Measurements from ENCODE around the gene ARMC8. TPM values are rescaled to one million over a fixed set of nuclear protein-coding genes. Genes with fewer than 3 reads are reported as not detected.
"Not testable (repeated sequence)": the region's sequence is repeated elsewhere in the genome, so short reads cannot be mapped to it uniquely, and the experiment has no call there.

The ARMC8 gene
- polyA plus RNA-seq (2013, experiment 1 of 4), result 39.9 TPM
- polyA plus RNA-seq (2013, experiment 2 of 4), result 51.1 TPM
- polyA plus RNA-seq (2013, experiment 3 of 4), result 41.3 TPM
- polyA plus RNA-seq (2013, experiment 4 of 4), result 51.0 TPM

- Histone ChIP-seq H3K27me3 (ENCODE audit: control insufficient read depth, insufficient read depth, low read length, poor library complexity, severe bottlenecking) (peaks cover 24% of the 10 kb centered on the region), H3K4me3 (ENCODE audit: insufficient read depth, low read depth, low read length) (peak within 1 kb of the TSS; percentile 82), H3K27ac (ENCODE audit: insufficient read depth, low read depth, low read length, poor library complexity, severe bottlenecking) (peak within 1 kb of the TSS; percentile 85), H3K36me3 (ENCODE audit: control insufficient read depth, insufficient read depth, low read length) (peaks cover 7% of the 10 kb centered on the region), H3K9me3 (ENCODE audit: control insufficient read depth, low read length) (no peaks in the 10 kb centered on the region), H3K4me1 (ENCODE audit: control insufficient read depth, insufficient read depth, low read length) (peaks cover 6% of the 10 kb centered on the region)
- 0% methylated on average over 59 of the region's 59 CpGs for WGBS, 2 experiments
Measured at GRCh38 chr3:138187296-138188012, at the start of gene ARMC8. ARMC8 (plus strand) TSS chr3:138187301; CDS start chr3:138187555, 254 bp downstream.

GRCh38 chr3:138137861-138138260 is 49.2 kb upstream of the ARMC8 start:
- 85 to 91% methylated on average over 2 of the region's 2 CpGs for WGBS, 2 experiments
- Histone ChIP-seq H3K4me3 (ENCODE audit: insufficient read depth, low read depth, low read length) (no peak overlapping the region), H3K36me3 (ENCODE audit: control insufficient read depth, insufficient read depth, low read length) (no peaks in the 10 kb centered on the region), H3K27me3 (ENCODE audit: control insufficient read depth, insufficient read depth, low read length, poor library complexity, severe bottlenecking) (no peaks in the 10 kb centered on the region), H3K27ac (ENCODE audit: insufficient read depth, low read depth, low read length, poor library complexity, severe bottlenecking) (no peak overlapping the region), H3K9me3 (ENCODE audit: control insufficient read depth, low read length) (no peaks in the 10 kb centered on the region), H3K4me1 (ENCODE audit: control insufficient read depth, insufficient read depth, low read length) (no peaks in the 10 kb centered on the region)

GRCh38 chr3:138139691-138140090 is 47.4 kb upstream of the ARMC8 start:
- H3K4me3 ChIP-seq (ENCODE audit: insufficient read depth, low read depth, low read length), result no peak overlapping the region
- no peak overlapping the region for H3K27ac ChIP-seq (ENCODE audit: insufficient read depth, low read depth, low read length, poor library complexity, severe bottlenecking)
- H3K4me1 ChIP-seq (ENCODE audit: control insufficient read depth, insufficient read depth, low read length), result no peaks in the 10 kb centered on the region
- no peaks in the 10 kb centered on the region for H3K27me3 ChIP-seq (ENCODE audit: control insufficient read depth, insufficient read depth, low read length, poor library complexity, severe bottlenecking)
- WGBS, 2 experiments, result 94 to 100% methylated on average over 1 of the region's 2 CpGs
- no peaks in the 10 kb centered on the region for H3K36me3 ChIP-seq (ENCODE audit: control insufficient read depth, insufficient read depth, low read length)
- no peaks in the 10 kb centered on the region for H3K9me3 ChIP-seq (ENCODE audit: control insufficient read depth, low read length)

DNA sequence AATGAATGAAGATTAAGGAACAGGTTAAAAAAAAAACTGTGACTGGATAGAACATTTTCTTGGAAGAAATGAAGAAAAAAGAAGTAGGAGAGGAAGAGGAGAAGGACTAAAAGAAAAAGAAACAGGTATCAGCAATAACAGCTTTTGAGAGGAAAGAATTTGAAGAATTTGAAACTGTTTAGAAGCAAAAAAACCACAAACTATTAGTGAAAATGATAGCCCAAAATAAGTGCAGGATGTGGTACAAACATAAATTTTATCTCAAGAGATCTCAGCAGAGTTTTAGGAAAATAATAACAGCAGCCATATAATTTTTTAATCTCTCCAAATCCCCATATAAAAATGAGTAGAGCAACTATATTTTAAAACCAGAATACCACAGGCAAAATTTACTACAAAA is 46.2 kb upstream of the ARMC8 start:
- no peaks in the 10 kb centered on the region for H3K27me3 ChIP-seq (ENCODE audit: control insufficient read depth, insufficient read depth, low read length, poor library complexity, severe bottlenecking)
- no peaks in the 10 kb centered on the region for H3K36me3 ChIP-seq (ENCODE audit: control insufficient read depth, insufficient read depth, low read length)
- no peaks in the 10 kb centered on the region for H3K9me3 ChIP-seq (ENCODE audit: control insufficient read depth, low read length)
- no peaks in the 10 kb centered on the region for H3K4me1 ChIP-seq (ENCODE audit: control insufficient read depth, insufficient read depth, low read length)
- H3K27ac ChIP-seq (ENCODE audit: insufficient read depth, low read depth, low read length, poor library complexity, severe bottlenecking), result no peak overlapping the region
- H3K4me3 ChIP-seq (ENCODE audit: insufficient read depth, low read depth, low read length), result no peak overlapping the region

GRCh38 chr3:138142181-138142580 is 44.9 kb upstream of the ARMC8 start:
- not testable (repeated sequence) for H3K4me3 ChIP-seq (ENCODE audit: insufficient read depth, low read depth, low read length); H3K9me3 ChIP-seq (ENCODE audit: control insufficient read depth, low read length); H3K4me1 ChIP-seq (ENCODE audit: control insufficient read depth, insufficient read depth, low read length); H3K36me3 ChIP-seq (ENCODE audit: control insufficient read depth, insufficient read depth, low read length); H3K27ac ChIP-seq (ENCODE audit: insufficient read depth, low read depth, low read length, poor library complexity, severe bottlenecking); H3K27me3 ChIP-seq (ENCODE audit: control insufficient read depth, insufficient read depth, low read length, poor library complexity, severe bottlenecking)
- WGBS, 2 experiments, result 82 to 90% methylated on average over 3 of the region's 3 CpGs

DNA sequence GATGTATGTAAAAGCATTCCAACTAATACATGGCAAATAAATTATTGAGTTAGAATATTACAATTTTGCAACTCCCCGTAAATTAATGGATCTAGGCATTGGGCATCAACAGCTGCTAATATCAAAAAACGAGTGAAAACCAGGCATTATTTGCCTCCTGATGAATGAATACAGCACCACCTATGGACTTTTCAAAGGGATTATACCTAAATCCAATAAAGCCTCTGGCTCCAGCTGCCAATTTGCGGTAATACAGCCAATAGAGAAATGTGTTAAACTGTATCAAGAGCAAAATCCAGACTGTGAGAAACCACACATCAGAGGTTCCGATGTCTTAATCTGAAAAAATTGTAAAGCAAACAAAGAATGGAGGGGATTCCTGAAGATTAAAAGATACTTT is 38.6 kb upstream of the ARMC8 start:
- Histone ChIP-seq H3K4me3 (ENCODE audit: insufficient read depth, low read depth, low read length) (no peak overlapping the region), H3K4me1 (ENCODE audit: control insufficient read depth, insufficient read depth, low read length) (no peaks in the 10 kb centered on the region), H3K36me3 (ENCODE audit: control insufficient read depth, insufficient read depth, low read length) (no peaks in the 10 kb centered on the region), H3K9me3 (ENCODE audit: control insufficient read depth, low read length) (no peaks in the 10 kb centered on the region), H3K27ac (ENCODE audit: insufficient read depth, low read depth, low read length, poor library complexity, severe bottlenecking) (no peak overlapping the region), H3K27me3 (ENCODE audit: control insufficient read depth, insufficient read depth, low read length, poor library complexity, severe bottlenecking) (no peaks in the 10 kb centered on the region)
- WGBS, 2 experiments, result 84 to 91% methylated on average over 4 of the region's 4 CpGs

DNA sequence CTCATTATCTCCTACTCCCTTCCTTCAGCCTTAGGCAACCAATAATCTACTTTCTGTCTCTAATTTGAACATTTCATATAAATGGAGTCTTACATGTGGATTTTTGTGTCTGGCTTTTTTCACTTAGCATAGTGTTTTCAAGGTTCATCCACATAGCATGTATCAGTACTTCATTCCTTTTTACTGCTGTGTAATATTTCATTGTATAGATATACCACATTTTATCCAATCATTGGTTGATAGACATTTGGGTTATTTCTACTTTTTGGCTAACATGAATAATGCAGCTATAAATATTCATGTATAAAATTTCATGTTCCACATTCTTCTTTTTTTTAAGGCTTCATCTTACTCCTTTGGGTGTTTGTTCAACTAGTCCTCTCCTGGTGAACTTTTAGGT is 32.6 kb upstream of the ARMC8 start:
- Histone ChIP-seq H3K9me3 (ENCODE audit: control insufficient read depth, low read length) (no peaks in the 10 kb centered on the region), H3K36me3 (ENCODE audit: control insufficient read depth, insufficient read depth, low read length) (no peaks in the 10 kb centered on the region), H3K27ac (ENCODE audit: insufficient read depth, low read depth, low read length, poor library complexity, severe bottlenecking) (no peak overlapping the region), H3K27me3 (ENCODE audit: control insufficient read depth, insufficient read depth, low read length, poor library complexity, severe bottlenecking) (no peaks in the 10 kb centered on the region), H3K4me3 (ENCODE audit: insufficient read depth, low read depth, low read length) (no peak overlapping the region), H3K4me1 (ENCODE audit: control insufficient read depth, insufficient read depth, low read length) (no peaks in the 10 kb centered on the region)

DNA sequence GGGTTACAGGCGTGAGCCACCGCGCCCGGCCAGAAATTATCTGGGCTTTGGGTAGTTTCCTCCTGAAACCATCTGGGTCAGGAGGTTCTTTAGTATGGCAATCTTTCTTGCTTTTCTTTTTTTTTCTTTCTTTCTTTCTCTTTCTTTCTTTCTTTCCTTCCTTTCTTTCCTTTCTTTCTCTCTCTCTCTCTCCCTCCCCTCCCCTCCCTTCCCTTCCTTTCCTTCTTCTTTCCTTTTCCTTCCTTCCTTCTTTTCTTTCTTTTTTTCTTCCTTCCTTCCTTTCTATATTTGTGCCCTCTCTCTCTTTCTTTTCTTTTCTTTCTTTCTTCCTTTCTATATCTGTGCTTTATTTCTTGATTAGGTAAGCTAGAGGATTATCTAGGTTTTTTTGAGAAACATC is 29.4 kb upstream of the ARMC8 start:
- no peaks in the 10 kb centered on the region for H3K27me3 ChIP-seq (ENCODE audit: control insufficient read depth, insufficient read depth, low read length, poor library complexity, severe bottlenecking)
- no peak overlapping the region for H3K27ac ChIP-seq (ENCODE audit: insufficient read depth, low read depth, low read length, poor library complexity, severe bottlenecking)
- peaks cover 7% of the 10 kb centered on the region for H3K36me3 ChIP-seq (ENCODE audit: control insufficient read depth, insufficient read depth, low read length)
- no peaks in the 10 kb centered on the region for H3K9me3 ChIP-seq (ENCODE audit: control insufficient read depth, low read length)
- 85 to 91% methylated on average over 4 of the region's 4 CpGs for whole genome bisulfite sequencing, 2 experiments
- no peaks in the 10 kb centered on the region for H3K4me1 ChIP-seq (ENCODE audit: control insufficient read depth, insufficient read depth, low read length)
- H3K4me3 ChIP-seq (ENCODE audit: insufficient read depth, low read depth, low read length), result no peak overlapping the region

- H3K27ac ChIP-seq (ENCODE audit: insufficient read depth, low read depth, low read length, poor library complexity, severe bottlenecking), result no peak overlapping the region
- H3K27me3 ChIP-seq (ENCODE audit: control insufficient read depth, insufficient read depth, low read length, poor library complexity, severe bottlenecking), result no peaks in the 10 kb centered on the region
- WGBS, 2 experiments, result 99% methylated on average over 2 of the region's 2 CpGs
- H3K4me1 ChIP-seq (ENCODE audit: control insufficient read depth, insufficient read depth, low read length), result no peaks in the 10 kb centered on the region
- no peak overlapping the region for H3K4me3 ChIP-seq (ENCODE audit: insufficient read depth, low read depth, low read length)
- H3K9me3 ChIP-seq (ENCODE audit: control insufficient read depth, low read length), result no peaks in the 10 kb centered on the region
- peaks cover 32% of the 10 kb centered on the region for H3K36me3 ChIP-seq (ENCODE audit: control insufficient read depth, insufficient read depth, low read length)
Measured at GRCh38 chr3:138165061-138165460, 22.0 kb upstream of the ARMC8 start.

GRCh38 chr3:138172625-138173024 is 14.5 kb upstream of the ARMC8 start:
- H3K27ac ChIP-seq (ENCODE audit: insufficient read depth, low read depth, low read length, poor library complexity, severe bottlenecking), result no peak overlapping the region
- no peaks in the 10 kb centered on the region for H3K4me1 ChIP-seq (ENCODE audit: control insufficient read depth, insufficient read depth, low read length)
- H3K27me3 ChIP-seq (ENCODE audit: control insufficient read depth, insufficient read depth, low read length, poor library complexity, severe bottlenecking), result no peaks in the 10 kb centered on the region
- no peak overlapping the region for H3K4me3 ChIP-seq (ENCODE audit: insufficient read depth, low read depth, low read length)
- H3K9me3 ChIP-seq (ENCODE audit: control insufficient read depth, low read length), result no peaks in the 10 kb centered on the region
- peaks cover 3% of the 10 kb centered on the region for H3K36me3 ChIP-seq (ENCODE audit: control insufficient read depth, insufficient read depth, low read length)
- 99 to 100% methylated on average over 1 to 2 of the region's 2 CpGs for WGBS, 2 experiments
